Stimulated activated CD4-positive, alpha-beta T cell treated with anti-CD3 and anti-CD28 coated beads, Interleukin-15, amount 100 ng/mL, for 24 hours (primary cell): Measurements from ENCODE around the gene MYNN.

Experiments used
- DNase-seq: peaks from one replicate; pipeline ENCODE4 v3.0.0-alpha.2; 2020

MYNN gene

GRCh38 chr3:169836078-169836941 lies 63.1 kb downstream of the MYNN start:
- no peak for DNase-seq

GRCh38 chr3:169836942-169837275 lies 63.7 kb downstream of the MYNN start:
- DNase-seq, result no peak

GRCh38 chr3:169838511-169839030 lies 65.4 kb downstream of the MYNN start:
- DNase-seq, result no peak
